ENCODE measurements around the gene BSPH1. TPM values are rescaled to one million over a fixed set of nuclear protein-coding genes. Genes with fewer than 3 reads are reported as not detected.

BSPH1 gene
- total RNA-seq, 1 donor from 2014 or later, result not detected

Other genes with a start within 250 kb of the BSPH1 start
- gene NOP53, start 246.6 kb downstream of the BSPH1 start, total RNA-seq, result 218 TPM
- 152 TPM for gene SELENOW, start 213.5 kb downstream of the BSPH1 start, total RNA-seq
- gene TPRX1, start 187.6 kb downstream of the BSPH1 start, total RNA-seq, result not detected
- gene CRX, start 170.2 kb downstream of the BSPH1 start, total RNA-seq, result not detected
- not detected for gene TPRX2, start 132.9 kb downstream of the BSPH1 start, total RNA-seq
- not detected for gene SULT2A1, start 105.9 kb downstream of the BSPH1 start, total RNA-seq
- not detected for gene ELSPBP1, start 2.5 kb upstream of the BSPH1 start, total RNA-seq
- not detected for gene CABP5, start 51.9 kb upstream of the BSPH1 start, total RNA-seq
- gene PLA2G4C, start 118.6 kb upstream of the BSPH1 start, total RNA-seq, result 0.32 TPM
- gene LIG1, start 178.2 kb upstream of the BSPH1 start, total RNA-seq, result 25.2 TPM
- gene ZSWIM9, start 178.5 kb upstream of the BSPH1 start, total RNA-seq, result 2.4 TPM

Data from esophagus mucosa (tissue), 1 donor.